ENCODE data around the gene HSD17B2.

- no peak for TF ChIP-seq POLR2AphosphoS5 (IDR thresholded peaks at IDR 0.05)
- TF ChIP-seq CTCF (IDR thresholded peaks at IDR 0.05): no peak
Observed at GRCh38 chr16:82070656-82071369, 35.8 kb downstream of the HSD17B2 start.
